SK-MEL-5 (cell line): Measurements from ENCODE around the gene BORCS6. TPM values are rescaled to one million over a fixed set of nuclear protein-coding genes. Genes with fewer than 3 reads are reported as not detected.
"Not testable (repeated sequence)": the region's sequence is repeated elsewhere in the genome, so short reads cannot be mapped to it uniquely, and the experiment has no call there.

Source experiments
- DNase-seq: peaks from one replicate; pipeline ENCODE4 v3.0.0-alpha.2; 2016; ENCODE audit warnings: low read depth, low spot score
- in situ Hi-C: cut with HindIII; loops from 2 replicates; pipeline ENCODE4 v1.10.0; 2016; ENCODE audit warnings: low sequenced_read_pairs, high pct_unique_total_duplicates, low pct_unique_long_range_greater_than_20kb
- total RNA-seq: library from RNA; depleted of rRNA; stranded (reverse); fragments of >200 nt; shearing (Covaris generic); gene quantifications from 2 replicates; pipeline ENCODE4 v1.2.3, GENCODE V29; 2014

Gene BORCS6
- total RNA-seq, 1 experiment from 2014 or later = 12.3 TPM

DNA sequence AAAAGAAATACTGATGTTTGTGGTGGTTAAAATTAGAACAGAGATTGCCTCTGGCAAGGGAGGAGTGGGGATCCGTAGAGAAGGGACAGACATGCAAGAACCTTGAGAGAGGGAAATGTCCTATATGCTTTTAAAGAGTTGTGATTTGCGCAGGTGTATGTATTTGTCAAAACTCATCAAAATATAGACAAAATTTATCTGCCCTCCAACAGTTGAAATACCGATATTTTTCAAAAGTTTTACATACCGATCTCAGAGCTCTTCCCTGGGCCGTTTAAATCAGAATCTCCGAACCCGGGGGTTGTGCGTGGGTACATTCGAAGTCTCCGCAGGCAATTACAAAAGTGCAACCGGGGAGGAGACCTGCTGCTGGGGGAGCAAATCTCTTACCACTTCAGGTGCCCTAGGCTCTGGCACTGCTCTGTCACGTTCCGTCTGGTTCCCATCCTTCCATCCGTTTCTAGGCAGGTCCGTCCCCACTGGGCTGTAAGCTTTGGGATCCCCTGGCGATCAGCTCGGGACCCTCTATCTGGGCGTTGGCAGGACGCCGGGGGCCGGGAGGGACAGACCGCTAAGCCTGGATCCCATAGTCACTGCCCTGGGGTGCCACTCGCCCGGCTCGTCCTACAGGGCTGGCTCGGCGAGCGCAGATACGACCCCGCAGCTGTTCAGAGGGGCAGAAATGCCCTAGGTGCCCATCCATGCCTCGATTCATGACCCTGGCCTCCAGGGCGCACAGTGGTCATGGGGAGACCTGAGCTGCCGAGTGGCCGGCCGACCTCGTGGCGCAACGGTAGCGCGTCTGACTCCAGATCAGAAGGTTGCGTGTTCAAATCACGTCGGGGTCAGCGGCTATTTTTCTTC, 4.2 kb downstream of the BORCS6 start:
- peak; percentile 84 for DNase-seq
- in situ Hi-C loops = no loop called here

DNA sequence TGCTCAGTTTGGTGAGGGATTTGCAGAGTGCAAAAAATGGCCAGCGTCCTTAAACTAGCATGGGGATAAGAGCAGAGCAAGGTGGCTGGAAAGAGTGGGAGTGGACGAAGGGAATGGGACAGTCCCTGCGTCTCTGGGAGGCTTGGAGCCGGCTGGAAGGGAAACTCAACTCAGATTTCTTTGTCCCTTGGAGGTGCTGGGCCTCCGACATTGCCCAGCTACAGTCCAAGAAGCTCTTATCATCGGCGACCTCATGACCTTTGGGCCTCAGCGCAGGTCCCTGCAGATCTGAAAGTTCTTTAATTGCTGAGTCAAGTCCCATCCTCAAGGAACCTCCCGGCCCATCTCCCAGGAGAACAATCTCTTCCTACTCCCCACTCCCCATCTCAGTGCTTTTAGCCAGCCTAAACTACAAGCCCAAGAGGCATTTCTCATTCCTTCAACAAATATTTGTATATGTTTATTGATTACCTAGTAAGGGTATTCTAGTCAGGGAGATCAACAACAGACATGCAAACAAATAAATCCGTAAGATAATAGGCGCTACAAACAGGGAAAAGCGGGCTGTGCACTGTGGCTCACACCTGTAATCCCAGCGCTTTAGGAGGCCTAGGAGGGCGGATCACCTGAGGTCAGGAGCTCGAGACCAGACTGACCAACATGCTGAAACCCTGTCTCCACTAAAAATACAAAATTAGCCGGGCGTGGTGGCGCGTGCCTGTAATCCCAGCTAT, 12.8 kb downstream of the BORCS6 start:
- DNase-seq = no peak
- in situ Hi-C loops = no loop called here

DNA sequence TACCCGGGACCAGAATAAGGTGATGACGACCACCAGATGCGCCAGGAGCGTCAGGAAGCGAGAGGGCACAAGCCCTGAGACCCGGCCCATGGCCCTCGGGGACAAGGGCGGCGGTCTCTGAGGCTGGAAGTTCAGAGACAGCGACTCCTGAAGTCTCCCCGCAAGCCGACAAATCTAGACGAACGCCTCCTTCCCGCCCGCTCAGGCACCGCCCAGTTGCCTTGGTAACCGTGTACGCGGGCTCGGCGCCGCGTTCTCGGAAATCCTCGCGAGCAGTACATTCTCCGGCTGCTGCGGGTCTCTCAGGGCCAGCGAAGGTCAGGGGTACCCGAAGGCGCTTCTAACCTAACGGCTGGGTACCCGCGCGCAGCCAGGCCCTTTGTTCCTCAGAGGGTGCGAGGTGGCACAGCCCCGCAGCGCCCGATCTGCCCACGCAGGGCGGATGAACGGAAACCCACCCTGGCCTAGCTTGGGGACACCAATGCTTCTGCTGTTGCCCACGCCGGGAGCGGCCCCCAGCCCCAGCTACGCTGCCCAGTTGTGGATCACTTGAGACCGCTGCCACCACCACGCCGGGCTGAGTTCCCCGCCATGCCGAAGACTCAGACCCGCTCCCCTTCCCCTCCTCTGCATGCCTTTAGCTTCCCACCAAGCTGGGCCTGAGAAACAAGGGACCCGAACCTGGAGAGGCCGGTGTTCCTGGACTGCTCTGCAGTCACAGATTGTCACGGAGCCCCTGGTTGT, 13.6 kb downstream of the BORCS6 start, which contains the start of gene TMEM107:
TMEM107 (minus strand) TSS at position 184 of the 744 bp plus-strand sequence; CDS start at position 90, 94 bp downstream.
- DNase-seq = peak; percentile 89
- in situ Hi-C loops = no loop called here

DNA sequence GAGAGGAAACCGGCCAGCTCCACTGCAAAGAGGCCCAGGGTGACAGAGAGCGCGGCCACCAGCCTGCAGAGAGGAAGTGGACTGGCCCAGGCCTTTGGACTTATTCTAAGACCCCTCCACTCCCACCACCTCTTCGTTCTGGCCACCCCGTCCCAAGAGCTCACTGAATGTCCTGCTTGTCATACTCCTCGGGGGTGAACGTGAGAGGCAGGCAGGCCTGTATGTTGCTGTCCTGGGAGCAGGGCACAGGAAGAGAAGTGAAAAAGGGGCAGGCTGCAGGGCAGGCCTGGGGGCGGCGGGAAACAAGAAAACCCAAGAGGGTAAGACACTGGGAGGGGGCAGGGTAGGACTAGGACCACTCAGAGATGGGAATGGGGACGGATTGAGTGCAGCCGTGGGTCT, 14.2 kb downstream of the BORCS6 start:
- DNase-seq = no peak
- in situ Hi-C loops = no loop called here

DNA sequence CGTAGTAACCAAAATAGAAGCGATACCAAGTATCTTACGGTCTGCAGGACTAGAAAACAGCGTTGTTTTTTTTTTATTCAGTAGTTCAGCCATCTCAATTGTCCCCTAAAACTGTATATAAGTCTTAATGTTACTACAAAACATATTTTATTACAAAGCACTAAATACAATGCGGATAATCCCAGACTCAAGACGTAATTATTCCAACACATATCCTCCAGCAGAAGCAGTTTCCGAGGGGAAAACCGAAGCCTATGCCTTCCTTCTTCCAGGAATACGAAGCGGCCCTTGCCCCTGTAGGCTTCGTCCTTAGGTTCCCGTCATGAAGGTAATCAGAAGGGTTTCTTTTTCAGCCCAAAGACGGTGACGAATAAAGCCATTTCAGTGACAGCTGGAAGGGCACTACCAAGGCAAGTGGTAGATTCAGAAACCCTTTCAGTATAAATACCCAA, 16.1 kb downstream of the BORCS6 start:
- in situ Hi-C loops = no loop called here
- DNase-seq = no peak

DNA sequence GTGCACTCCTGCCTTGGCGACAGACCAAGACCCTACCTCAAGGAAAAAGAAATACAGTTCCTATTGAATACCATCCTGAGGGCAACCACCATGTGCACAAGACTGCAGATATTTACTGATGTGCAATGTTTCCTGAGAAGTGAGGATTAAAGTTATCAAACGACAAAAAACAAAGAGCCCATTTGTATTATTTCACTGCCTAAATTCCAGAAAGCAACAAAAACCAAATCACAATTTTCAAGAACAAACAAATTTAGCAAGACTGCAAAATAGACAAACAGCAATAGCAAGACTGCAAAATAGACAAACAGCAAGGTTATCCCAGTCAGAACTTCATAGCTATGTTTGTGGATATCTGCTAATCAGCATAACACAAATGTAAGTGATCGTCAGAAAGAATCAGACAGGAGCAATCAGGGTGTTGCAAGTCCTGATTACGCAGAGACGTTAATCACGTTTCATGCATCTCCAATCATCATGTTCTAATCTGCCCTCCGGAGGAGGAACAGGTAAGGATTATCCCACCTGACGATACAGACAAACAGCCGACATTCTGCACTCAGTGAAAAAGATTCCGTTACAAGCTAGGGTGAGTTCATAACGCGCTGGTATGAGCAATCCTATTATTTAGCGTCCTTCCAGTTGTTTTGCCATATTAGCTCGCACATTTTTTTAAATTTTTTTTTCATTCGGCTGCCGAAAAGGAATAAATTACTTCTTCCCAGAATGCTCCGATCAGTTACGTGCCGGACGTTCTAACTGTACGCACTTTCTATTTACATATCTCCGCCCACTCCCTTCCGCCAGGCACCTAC, 16.7 kb downstream of the BORCS6 start:
- in situ Hi-C loops = no loop called here
- peak; percentile 97 for DNase-seq

DNA sequence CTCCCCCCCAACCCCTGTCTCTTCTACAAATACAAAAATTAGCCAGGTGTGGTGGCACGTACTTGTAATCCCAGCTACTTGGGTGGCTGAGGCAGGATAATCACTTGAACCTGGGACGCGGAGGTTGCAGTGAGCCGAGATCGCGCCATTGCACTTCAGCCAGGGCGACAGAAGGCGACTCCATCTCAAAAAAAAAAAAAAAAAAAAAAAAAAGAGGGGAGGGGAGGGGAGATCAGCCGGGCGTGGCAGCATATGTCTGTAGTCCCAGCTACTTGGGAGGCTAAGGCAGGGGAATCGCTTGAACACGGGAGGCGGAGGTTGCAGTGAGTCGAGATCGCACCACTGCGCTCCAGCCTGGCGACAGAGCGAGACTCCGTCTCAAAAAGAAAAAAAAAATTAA, 19.8 kb downstream of the BORCS6 start:
- DNase-seq, in situ Hi-C loops: not testable (repeated sequence)

DNA sequence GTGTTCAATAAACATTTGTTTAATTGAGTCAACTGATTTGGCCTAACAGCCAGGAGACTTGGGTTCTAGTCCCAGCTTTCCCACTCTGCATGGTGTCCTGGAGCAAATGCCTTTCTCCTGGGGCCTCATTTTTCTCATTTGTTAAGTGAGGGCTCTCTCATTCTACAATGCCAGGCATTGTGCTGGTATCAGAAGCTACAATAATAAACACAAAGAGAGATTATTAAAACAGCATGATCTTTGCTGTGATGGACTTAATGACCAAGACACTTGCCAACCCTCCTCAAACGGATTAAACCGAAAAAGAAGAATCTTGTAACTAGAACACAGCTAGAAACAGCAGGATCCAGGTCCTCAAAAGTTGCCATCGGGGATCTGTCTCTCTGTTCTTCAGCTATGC, 22.5 kb downstream of the BORCS6 start:
- in situ Hi-C loops = no loop called here

DNA sequence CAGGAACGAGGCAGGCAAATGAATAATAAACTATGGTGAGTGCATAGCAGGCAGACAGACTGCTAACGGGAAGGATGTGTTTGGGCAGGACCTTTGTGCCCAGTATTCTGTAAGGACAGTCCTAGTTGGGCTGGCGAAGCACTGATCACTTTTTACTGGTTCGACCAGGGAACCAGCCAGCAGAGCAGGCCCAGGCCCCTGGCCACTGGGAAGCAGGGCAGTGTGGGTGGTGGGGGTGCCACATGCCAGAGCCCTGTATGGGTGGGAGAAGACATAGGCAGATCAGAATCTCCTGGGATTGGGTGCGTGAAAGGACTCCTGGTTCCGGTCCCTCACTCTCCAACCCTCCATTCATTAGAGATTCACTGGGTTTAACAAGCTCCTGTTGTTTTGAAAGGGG, 23.2 kb downstream of the BORCS6 start:
- in situ Hi-C loops = no loop called here
- DNase-seq = no peak

More for the DNA sequence above, 22.5 kb downstream of the BORCS6 start:
- no peak for DNase-seq

DNA sequence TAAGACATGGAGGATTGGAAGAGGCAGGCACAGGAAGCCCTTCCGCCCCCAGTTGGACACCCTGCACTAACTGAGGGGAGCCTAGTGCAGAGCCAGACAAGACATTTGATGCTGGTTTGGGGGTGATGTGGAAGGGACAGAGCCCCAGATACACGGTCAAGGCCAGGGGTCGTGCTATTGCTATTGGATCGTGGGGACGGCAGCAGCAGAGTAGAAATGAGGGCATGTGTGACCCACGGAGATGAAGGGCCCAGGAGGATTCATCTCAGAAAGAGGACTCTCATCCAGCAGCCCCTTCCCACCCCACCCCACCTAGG, 25.2 kb downstream of the BORCS6 start:
- in situ Hi-C loops = no loop called here
- no peak for DNase-seq

DNA sequence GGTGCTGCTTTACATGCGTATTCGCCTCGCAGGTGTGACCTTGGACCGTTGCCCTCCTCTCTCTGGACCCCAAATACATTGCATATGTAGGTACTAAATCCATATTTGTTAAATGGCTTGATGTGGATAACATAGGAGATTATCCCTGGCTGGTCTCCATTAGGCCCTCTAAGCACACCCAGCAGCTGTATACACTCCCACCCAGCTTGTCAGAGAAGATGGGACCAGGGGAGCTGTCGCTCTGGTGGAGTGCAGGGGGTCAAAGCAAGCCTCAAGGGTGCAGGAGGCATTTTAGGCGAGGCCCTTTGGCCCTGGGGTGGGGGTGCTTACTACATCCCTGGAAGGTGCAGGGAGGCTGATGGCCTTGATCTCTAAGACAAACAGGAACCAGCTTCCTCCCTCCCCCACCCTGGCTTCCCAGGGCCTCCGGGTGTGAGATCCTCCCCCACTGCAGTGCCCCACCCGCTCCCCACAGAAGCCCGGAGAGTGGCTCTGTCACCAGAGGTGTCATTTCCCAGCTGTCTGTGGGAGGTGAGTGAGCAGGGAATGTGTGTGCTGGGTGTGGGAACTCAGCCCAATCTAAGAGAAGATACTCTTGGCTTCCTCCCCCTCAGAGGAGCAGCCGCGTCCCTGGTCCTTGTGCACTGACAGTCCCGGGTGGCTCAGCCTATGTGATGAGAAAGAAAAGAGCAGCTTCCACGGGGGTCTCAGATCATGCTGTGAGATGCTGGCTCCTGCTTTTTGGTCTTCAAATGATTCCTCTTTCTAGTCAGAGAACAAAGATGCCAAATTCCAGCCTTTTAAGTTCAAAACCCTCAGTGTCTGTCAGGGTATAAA, 25.8 kb downstream of the BORCS6 start:
- no peak for DNase-seq
- in situ Hi-C loops = no loop called here

DNA sequence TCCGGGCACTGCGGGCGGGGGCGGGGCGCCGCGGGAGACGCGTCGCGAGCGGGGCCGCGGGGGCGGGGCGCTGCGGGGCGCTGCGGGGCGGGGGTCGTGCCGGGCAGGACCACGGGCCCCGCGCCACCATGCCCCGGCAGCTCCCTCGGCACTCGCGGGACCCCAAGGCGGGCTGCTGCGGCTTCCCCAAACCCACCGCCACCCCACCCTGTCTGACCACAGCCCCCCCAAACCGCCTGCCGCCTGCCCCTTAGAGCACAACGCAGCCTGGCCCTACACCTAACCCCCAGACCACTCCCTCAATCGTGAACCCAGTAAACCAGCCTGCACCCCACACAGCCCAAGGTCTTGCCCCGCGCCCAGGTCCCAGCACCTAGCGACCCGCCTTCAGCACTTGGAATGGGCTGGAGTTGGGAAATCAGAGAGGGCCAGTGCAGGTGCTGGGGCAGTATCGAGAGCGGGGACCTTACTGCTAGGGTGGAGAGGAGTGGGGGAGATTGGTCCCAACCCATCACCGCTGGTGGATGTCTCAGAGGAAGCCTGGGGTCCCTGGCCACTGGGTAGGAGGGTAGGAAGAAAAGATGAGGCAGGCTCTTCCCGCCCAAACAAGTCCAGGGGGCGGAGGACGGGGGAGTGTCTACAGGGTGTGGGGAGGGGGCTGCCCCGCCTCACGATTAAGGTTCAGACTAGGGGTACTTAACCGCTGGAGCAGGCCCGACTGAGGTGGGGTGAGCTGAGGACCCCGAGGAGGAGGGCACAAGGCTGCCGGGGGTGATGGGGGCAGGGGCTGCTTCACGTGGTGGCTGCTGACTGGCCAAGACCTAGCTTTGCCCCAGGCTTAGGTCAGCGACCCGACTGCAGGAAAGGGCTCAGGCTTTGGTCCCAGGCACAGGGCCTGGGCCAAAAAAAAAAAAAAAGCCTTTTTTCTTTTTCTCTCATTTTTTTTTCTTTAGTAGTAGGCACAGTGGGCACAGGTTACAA, 26.7 kb downstream of the BORCS6 start:
- in situ Hi-C loops = no loop called here
- DNase-seq = no peak

DNA sequence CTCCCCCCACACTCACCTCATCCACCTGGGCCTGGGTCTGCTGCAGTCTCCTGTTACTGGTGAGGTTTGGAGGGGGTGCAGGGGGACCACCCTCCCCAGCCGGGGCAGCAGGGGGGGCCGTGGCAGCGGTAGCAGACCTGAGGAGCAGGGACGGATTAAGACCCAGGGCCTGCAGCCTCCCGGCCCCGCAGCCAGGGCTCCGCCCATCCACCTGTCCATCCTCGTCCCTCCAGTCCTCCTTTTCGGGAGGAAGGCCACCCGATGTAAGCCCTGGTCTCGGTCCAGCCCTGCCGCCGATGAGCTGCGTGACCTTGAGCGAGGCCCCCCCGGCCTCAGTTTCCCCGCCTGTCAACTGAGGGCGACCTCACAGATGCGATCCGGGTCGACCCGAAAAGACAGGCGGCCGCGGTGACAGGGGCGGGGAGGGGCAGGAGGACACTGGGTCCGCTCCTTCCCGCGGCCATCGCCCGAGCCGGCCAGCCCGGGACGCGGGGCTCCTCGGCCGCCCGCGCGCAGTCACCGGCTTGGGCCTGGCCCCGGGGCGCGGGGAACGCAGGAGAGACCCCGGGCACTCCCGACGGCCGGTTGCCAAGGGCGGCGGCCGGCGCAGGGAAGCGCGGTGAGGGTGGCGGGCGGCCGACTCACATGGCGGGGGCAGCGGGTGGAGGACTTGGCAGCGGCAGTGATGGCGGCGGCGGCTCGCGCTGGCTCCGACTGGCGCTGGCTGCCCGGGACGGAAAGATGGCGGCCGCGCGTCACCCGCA, 27.6 kb downstream of the BORCS6 start, which contains the start of gene VAMP2:
VAMP2 (minus strand) TSS at position 716 of the 764 bp plus-strand sequence; CDS start at position 647, 69 bp downstream.
- DNase-seq = peak; percentile 62
- in situ Hi-C loops = no loop called here

DNA sequence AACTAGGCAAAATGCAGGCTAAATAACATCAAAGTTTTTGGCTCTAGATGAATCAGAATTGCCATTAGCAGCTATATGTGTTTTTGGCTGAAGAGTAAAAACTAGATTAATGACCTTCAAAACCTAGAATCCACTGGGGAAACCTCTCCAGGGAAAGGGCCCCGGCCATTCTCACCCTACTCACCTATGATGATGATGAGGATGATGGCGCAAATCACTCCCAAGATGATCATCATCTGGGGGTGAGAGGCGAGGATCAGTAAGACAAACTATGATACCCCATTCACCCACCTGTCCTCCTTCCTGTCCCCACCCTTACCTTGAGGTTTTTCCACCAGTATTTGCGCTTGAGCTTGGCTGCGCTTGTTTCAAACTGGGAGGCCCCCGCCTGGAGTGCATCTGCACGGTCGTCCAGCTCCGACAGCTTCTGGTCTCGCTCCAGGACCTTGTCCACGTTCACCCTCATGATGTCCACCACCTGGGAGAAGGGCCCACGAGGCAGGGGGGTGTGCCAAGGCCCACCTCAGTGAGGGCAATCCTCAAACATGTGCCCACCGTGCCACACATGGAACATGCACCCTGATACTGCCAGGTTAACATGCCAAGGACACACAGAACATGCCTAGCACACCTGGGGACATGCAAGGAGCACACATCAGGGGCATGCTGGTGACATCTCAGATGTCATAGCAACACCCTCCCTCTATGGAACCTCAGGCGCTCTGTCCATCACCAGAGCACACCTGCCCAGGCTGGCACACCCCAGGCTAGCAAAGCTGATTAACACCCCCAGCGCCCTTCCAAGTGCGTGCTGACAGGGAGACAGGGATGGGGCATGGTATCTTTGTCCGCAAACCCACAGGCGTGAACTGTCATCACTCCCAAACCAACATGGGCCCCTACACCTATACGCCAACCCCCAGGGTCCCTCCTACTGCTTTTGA, 28.4 kb downstream of the BORCS6 start:
- in situ Hi-C loops = no loop called here
- no peak for DNase-seq
